Endothelial cell of umbilical vein (primary cell): ENCODE data around the gene ZC2HC1B.

Source experiments
- EZH2 ChIP-seq: IDR thresholded peaks from 2 replicates; pipeline ENCODE4 v1.6.1; 2012; ENCODE audit warnings: borderline replicate concordance, low read depth, mild to moderate bottlenecking, moderate library complexity, low read length, inconsistent platforms; ENCODE audit not compliant: severe bottlenecking
- FOS ChIP-seq: IDR thresholded peaks from 2 replicates; pipeline ENCODE4 v1.6.1; 2011; ENCODE audit warnings: mild to moderate bottlenecking, low read length, moderate library complexity, borderline replicate concordance; ENCODE audit not compliant: insufficient read depth
- GATA2 ChIP-seq: IDR thresholded peaks from 2 replicates; pipeline ENCODE4 v1.7.0; 2011; ENCODE audit warnings: low read depth, mild to moderate bottlenecking, moderate library complexity, mixed read lengths, low read length; ENCODE audit not compliant: insufficient read length, insufficient read depth
- JUN ChIP-seq: IDR thresholded peaks from 2 replicates; pipeline ENCODE4 v1.6.1; 2011; ENCODE audit warnings: borderline replicate concordance, low read depth; ENCODE audit not compliant: insufficient read length, insufficient read depth
- MYC ChIP-seq: IDR thresholded peaks from one replicate; pipeline ENCODE4 v1.6.1; 2011; ENCODE audit warnings: mild to moderate bottlenecking, low read depth, low read length
- POLR2A ChIP-seq: IDR thresholded peaks from 2 replicates; pipeline ENCODE4 v1.6.1; 2012; ENCODE audit warnings: low read depth, mild to moderate bottlenecking, control low read depth, low read length
- POLR2AphosphoS5 ChIP-seq: IDR thresholded peaks from 2 replicates; pipeline ENCODE4 v1.6.1; 2012; ENCODE audit warnings: low read depth, mild to moderate bottlenecking, control low read depth, low read length, moderate library complexity; ENCODE audit not compliant: insufficient read depth
- TF ChIP-seq, protein P1 (sequence below), 2 donors: IDR thresholded peaks; 1 replicate in 1 of 2; 2 replicates in 1 of 2; pipeline ENCODE4 v1.5.1; 2011; ENCODE audit warnings: low read length in 2 of 2, mild to moderate bottlenecking in 2 of 2, moderate library complexity in 2 of 2, control low read depth in 1 of 2, inconsistent platforms in 1 of 2, low read depth in 1 of 2; ENCODE audit not compliant: insufficient read depth in 1 of 2; ENCODE audit errors: extremely low read depth in 1 of 2
- TF ChIP-seq, protein P2 (sequence below): IDR thresholded peaks from 2 replicates; pipeline ENCODE4 v1.6.1; 2011; ENCODE audit not compliant: insufficient read depth, insufficient read length

DNA sequence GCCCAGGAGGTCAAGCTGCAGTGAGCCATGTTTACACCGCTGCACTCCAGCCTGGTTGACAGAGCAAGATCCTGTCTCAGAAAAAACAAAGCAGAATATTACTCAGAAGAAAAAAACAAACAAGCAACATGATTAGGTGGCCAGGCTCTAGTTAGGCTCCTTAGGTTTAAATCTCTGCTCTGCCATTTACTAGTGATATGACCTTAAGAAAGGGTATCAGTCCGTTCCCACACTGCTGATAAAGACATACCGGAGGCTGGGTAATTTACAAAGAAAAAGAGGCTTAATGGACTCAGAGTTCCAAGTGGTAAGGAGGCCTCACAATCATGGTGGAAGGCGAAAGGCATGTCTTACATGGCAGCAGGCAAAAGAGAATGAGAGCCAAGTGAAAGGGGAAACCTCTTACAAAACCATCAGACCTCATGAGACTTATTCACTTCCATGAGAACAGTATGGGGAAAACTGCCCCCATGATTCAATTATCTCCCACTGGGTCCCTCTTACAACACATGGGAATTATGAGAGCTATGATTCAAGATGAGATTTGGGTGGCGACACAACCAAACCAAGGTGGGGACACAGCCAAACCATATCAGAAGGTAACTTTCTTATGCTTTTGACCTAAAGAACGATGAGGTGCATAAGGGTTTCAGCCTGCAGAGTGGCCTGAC lies 23.5 kb upstream of the ZC2HC1B start:
- TF ChIP-seq, protein P1, sequence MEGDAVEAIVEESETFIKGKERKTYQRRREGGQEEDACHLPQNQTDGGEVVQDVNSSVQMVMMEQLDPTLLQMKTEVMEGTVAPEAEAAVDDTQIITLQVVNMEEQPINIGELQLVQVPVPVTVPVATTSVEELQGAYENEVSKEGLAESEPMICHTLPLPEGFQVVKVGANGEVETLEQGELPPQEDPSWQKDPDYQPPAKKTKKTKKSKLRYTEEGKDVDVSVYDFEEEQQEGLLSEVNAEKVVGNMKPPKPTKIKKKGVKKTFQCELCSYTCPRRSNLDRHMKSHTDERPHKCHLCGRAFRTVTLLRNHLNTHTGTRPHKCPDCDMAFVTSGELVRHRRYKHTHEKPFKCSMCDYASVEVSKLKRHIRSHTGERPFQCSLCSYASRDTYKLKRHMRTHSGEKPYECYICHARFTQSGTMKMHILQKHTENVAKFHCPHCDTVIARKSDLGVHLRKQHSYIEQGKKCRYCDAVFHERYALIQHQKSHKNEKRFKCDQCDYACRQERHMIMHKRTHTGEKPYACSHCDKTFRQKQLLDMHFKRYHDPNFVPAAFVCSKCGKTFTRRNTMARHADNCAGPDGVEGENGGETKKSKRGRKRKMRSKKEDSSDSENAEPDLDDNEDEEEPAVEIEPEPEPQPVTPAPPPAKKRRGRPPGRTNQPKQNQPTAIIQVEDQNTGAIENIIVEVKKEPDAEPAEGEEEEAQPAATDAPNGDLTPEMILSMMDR (IDR thresholded peaks at IDR 0.05; ENCODE audit: extremely low read depth in 1 of 2, insufficient read depth in 1 of 2, low read depth in 1 of 2, low read length in 2 of 2): no peak
- TF ChIP-seq POLR2A (no peak), POLR2AphosphoS5 (no peak), EZH2 (no peak), JUN (no peak), FOS (no peak), GATA2 (no peak), MYC (no peak)
- TF ChIP-seq, protein P2, sequence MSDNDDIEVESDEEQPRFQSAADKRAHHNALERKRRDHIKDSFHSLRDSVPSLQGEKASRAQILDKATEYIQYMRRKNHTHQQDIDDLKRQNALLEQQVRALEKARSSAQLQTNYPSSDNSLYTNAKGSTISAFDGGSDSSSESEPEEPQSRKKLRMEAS: no peak
